ENCODE results near the gene TRIM38. TPM values are rescaled to one million over a fixed set of nuclear protein-coding genes. Genes with fewer than 3 reads are reported as not detected.
"Not testable (repeated sequence)": the region's sequence is repeated elsewhere in the genome, so short reads cannot be mapped to it uniquely, and the experiment has no call there.

Gene TRIM38
- polyA plus RNA-seq, 1 donor, result 14.1 TPM

DNA sequence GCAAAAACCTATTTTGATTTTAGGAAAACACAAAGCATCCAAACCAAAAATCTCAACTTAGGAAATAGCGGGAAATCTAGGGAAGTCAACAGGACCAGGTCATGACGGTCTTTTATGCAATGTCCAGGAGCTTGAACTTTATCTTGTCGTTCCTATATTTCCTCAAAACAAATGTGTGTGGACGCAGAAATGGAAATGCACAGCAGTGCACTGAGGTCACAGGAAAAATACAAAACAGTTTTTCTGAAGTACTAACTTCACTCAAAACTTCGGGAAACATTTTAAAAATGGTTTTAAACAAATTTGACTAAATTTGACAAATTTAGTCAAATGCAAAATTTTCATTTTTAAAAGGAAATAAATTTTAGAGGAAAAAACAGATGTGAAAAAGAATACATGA lies 26.6 kb upstream of the TRIM38 start:
- no peak for DNase-seq

DNA sequence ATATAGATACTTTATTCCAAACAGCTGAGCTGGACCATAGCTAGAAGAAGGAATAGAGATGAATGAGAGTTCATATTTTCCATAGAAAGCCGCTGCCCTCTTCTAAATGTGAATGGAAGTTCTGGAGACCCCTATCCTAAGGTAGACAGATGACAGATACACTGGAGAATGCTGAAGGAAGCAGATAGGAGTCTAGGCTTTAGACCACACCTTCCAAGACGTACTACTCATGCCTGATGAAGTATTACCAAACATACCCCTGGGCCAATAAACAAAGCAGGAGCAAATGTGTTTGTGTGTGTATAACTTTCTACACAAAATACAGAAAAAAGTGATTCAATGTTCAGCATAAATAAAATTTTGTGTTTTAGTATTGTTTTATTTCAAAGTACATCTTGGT lies 23.0 kb upstream of the TRIM38 start:
- no peak for DNase-seq

DNA sequence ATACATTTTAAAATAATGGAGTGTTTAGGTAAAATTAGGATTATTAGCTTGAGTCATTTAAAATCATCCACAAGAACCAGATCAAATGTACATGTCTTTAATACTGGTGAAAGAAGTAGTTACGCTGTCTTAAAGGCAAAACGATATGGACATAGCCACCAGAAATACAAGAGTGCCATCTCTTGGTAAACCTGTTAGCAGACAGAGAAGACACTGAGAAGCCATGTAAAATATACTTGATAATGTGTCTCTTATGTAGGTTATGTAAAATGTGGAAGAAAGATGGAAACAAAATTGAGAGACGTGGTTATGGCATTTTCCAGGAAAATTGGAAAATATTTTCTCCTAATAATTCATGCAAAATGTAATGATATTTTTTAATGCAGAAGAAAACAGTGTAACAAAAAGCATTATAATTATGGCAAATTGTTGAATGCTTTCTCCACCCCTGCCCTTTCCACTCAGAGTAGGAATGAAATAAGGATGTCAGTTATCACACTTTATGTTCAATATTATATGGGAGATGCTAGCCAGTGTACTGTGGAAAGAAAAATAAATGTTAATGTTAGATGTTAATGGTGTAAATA lies 19.9 kb upstream of the TRIM38 start:
- peak; percentile 35 for DNase-seq

DNA sequence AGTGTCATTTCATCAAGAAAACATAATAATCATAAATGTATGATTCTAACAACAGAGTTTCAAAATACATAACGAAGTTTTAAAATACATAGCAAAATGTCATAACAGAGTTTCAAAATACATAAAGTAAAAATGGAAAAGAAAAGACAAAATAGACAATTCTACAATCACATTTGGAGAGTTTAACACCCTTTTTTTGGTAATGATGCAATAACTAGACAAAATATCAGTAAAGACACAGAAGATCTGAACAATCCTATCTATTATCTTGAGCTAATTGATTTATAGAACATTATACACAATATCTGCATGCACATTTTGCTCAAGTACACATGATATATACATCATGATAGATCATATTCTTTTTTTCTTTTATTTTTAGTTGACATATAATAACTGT lies 18.7 kb upstream of the TRIM38 start:
- no peak for DNase-seq

DNA sequence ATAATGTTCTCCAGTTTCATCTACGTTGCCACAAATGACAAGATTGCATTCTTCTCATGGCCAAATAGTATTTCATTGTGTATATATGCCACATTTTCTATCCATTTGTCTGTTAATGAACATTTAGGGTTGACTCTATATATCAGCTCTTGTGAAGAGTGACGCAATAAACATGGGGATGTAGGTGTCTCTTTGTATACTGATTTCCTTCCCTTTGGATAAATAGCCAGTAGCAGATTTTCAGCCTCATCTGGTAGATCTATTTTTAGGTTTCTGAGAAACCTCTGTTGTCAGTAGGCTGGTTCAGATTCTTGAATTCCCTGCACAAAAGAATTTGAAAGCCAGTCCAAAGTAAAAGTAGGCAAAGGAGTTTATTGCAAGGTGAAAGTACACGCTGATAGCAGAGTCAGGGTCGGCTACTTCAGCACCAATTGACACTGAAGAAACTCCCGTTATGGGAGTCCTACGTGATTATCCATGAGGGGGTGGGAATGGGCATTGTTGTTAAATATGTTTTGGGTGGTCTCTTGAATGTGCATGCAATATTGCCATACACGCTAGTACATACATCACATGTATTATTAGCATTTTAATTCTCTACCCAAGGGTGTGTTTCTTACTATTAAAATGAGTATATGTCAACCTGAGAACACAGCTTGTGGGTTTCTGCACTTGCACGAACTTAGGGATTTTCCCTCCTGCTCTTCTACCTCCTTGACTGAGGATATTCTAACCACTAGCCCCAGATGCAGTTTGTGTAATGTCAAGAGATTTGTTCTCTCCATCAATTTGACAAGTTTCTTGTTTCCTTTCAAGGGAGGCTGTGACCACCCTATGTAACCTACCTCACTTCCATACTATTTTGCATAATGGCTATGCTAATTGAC lies 17.7 kb upstream of the TRIM38 start:
- DNase-seq, result no peak

DNA sequence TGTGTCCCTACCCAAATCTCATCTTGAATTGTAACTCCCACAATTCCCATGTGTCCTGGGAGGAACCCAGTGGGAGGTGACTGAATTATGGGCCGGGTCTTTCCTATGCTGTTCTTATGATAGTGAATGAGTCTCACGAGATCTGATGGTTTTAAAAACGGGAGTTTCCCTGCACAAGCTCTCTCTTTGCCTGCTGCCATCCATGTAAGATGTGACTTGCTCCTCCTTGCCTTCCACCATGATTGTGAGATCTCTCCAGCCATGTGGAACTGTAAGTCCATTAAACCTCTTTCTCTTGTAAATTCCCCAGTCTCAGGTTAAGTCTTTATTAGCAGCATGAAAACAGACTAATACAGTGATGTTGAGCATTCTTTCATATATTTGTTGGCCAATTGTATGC lies 16.9 kb upstream of the TRIM38 start:
- DNase-seq, result not testable (repeated sequence)

DNA sequence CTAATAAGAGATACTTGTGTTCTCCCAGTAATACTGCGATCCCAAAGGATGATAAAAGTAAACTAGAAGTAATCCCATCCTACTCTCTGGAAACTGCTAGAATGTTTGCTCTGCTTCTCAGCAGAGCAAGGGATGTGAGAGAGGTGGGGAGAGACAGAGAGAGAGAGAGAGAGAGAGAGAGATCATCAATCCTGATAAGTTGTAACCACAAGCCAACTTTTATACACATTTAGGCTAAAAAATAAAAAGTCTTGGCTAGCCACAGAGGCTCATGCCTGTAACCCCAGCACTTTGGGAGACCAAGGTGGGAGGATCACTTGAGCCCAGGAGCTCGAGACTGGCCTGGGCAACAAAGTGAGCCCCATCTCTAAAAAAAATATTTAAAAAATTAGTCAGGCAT lies 16.0 kb upstream of the TRIM38 start:
- DNase-seq, result no peak

DNA sequence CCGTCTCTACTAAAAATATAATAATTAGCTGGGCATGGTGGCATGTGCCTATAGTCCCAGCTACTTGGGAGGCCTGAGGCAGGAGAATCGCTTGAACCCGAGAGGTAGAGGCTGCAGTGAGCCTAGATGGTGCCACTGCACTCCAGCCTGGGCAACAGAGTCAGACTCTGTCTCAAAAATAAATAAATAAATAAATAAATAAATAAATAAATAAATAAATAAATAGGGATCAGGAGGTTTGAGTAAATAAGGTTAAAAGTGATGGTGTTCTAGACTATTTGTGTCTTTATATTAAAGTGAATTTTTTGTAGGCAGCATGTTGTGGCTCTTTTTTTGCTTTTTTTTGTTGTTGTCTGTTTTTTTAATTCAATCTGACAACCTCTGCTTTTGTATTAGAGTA lies 15.1 kb upstream of the TRIM38 start:
- not testable (repeated sequence) for DNase-seq

DNA sequence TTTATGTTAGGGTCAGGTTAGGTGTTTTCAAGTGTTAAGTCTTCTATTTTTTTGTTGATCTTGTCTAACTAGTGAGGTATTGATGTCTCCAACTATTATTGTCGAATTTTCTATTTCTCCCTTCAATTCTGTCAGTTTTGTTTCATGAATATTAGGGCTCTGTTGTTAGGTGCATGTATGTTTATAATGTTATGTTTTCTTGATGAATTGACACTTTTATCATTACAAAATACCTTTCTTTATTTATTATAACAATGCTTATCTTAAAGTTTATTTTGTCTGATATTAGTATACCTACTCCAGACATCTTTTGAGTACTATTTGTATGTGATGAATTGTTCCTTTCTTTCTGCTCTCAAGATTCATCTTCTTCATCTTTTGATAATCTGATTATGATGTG lies 12.9 kb upstream of the TRIM38 start:
- DNase-seq, result no peak

DNA sequence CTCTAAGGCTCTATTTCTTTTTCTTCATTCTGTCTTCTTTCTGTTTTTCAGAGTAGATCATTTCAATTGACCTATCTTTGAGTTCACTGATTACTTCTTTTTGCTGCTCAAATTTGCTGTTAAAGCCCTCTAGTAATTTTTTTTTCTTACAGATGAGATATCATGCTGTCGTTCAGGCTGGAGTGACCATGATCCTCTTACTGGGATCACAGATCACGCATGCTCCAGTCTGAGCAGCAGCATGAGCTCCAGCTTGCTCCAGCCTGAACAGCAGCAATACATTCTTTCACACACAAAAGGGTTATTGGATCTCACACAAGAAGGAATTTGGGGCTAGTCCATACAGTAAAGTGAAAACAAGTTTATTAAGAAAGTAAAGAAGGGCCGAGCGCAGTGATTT lies 12.3 kb upstream of the TRIM38 start:
- DNase-seq, result no peak

DNA sequence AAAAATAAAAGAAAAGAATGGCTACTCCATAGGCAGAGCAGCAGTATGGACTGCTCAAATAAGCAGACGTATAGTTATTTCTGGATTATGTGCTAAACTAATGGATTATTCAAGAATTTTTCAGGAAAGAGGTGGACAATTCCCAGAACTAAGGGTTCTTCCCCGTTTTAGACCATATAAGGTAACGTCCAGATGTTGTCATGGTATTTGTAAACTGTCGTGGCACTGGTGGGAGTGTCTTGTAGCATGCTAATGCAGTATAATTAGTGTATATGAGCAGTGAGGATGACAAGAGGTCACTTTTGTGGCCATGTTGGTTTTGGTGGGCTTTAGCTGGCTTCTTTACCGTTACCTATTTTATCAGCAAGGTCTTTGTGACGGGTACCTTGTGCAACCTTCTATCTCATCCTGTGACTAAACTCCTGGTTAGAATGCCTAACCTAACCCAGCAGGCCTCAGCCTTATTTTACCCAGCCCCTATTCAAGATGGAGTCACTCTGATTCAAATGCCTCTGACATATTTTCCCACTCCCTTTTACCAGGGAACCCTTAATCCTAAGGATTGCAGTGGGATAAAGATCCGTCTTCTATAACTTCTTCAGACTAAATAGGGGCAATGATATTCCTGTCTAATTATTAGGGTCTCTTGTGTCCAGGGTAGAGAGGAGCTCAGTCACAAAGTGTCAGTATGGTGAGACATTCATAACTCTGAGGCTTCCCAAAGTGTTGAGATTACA lies 11.1 kb upstream of the TRIM38 start:
- DNase-seq, result no peak

DNA sequence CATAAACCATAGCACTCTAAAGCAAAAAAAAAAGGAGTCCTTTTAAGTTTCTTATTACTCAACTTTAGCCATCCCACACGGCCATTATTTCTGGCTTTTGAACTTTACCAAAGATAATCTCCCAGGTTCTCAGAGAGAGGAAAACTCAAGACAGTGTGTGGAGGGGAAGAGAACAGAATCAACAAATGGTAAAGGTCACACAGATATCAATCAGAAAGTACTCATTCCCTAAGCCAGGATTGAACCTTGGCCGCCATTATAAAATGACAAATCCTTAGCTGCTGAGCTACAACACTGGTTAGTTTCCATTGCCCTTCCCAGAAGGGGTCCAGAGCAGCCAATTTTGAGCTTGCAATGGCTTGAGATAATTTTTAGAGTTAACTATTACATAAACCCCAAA lies 10.1 kb upstream of the TRIM38 start:
- DNase-seq, result no peak

DNA sequence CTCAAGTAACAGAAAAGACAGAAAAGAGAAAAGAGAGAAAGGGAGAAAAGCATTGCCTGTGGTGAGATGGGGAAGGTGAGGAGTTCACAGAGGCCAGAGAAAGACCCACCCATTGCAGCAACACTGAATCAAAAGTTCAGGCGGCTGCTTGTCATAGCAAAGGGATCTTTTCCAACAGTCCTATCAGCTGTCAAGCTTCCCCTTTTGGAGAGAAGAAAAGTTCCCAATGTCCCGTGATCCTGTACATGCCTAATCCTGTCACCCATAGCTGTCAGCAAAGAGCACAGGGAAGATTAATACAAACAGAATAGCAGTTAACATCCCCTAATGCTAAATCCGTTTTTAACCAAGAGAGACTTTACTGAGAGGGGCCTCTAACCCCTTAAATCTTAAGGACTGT lies 8.9 kb upstream of the TRIM38 start:
- no peak for DNase-seq

DNA sequence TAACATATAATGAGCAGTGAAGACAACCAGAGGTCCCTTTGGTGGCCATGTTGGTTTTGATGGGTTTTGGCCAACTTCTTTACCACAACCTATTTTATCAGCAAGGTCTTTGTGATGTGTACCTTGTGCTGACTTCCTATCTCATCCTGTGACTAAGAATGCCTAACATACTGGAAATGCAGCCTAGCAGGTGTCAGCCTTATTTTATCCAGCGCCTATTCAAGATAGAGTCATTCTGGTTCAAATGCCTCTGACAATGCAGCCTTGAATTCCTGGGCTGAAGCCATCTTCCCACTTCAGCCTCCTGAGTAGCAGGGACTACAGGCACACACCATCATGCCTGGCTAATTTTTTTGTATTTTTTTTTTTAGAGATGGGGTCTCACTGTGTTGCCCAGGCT lies 7.8 kb upstream of the TRIM38 start:
- no peak for DNase-seq

DNA sequence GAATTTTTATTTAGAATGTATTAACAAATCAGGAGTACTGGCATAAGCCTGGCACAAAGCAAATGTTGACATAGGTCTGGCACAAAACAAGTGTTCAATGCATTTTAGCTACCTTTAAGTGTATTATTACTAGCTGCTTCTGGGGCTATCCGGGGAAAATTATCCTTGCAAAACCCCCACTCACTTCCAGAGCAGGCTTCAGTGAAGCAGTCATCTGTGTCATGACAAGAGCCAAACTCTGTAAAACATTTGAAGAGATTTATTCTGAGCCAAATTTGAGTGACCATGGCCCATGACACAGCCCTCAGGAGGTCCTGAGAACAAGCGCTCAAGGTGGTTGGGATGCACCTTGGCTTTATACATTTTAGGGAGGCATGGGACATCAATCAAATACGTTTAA lies 6.4 kb upstream of the TRIM38 start:
- no peak for DNase-seq

DNA sequence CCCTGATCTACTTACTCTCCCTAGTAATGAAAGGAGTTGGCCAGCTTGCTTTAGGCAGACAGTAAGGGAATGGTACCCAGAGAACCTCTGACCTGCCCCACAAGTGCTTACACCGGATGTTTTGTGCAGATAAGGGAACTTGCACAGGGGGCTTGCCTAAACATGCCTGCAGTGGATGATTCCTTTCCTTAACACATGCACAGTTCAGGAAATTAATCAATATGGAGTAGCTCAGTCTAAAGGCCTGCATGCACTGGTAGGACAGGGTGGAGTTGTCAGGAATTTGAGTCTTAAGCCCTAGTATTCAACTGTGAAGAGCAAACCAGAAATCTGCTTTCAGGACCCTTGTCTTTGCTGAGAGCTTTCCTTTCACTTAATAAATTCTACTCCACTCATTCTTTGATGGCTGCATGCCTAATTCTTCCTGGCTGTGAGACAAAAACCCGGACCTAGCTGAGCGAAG lies 3.9 kb upstream of the TRIM38 start:
- DNase-seq, result no peak

DNA sequence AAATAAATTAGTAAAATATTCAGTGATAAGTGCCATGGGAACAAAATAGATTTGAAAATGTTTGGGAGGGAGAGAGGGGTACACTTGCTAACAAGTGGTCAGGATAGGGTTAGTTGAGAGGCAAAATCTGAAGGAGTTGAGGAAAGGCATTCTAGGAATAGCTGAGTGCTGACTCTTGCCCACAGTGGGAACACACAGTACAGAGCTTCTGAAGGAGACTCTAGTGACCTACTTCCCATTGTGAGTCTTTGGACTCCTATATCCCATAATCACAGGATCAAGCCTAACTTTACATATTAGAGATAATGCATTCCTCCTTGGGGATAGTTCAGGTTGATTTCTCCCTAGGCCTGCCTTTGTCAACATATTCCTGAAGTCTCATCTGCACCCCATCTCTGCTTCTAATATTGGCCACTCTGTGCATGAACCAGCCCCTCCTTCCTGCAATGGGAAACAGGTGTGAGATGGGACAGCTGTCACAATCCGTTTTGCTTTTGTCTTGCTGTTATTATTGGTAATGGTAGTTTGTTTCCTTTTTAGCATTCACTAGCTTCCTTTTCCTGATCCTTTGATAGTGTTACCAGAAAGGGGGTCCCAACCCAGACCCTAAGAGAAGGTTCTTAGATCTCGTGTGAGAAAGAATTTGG lies 2.6 kb upstream of the TRIM38 start:
- no peak for DNase-seq

DNA sequence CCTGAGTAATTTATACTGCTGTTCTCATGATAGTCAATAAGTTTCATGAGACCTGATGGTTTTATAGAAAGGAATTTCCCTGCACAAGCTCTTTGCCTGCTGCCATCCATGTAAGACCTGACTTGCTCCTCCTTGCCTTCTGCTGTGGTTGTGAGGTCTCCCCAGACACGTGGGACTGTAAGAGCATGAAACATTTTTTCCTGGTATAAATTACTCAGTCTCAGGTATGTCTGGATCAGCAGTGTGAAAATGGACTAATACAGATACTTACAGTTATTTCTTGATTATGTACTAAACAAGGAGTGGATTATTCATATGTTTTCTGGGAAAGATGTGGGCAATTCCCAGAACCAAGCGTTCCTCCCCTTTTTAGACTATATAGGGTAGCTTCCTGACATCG lies 1.9 kb upstream of the TRIM38 start:
- no peak for DNase-seq

DNA sequence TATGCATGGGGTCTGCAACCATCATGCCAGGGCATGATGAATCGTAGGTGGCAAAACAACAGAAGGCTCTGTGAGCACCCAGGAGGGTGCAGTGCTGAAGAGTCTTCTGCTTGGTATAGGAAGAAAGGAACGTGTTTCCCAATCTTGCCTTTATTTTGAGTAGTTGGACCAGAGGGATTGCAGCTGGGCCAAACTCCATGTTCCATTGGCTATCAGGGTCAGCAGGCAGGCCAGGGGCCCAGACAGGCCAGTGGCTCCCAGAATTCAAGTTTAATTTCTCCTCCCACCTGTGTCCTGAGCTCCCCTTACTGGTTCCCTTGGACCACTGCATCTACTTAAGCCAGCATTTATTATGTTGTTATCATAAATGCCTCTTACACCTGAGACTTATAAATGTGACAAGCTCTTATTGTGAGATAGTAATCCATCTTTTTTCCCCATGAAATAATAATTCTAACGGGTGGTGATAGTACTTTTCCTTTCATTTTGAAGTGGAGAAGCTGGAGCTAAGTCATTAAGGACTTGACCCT lies 918 bp upstream of the TRIM38 start:
- no peak for DNase-seq

DNA sequence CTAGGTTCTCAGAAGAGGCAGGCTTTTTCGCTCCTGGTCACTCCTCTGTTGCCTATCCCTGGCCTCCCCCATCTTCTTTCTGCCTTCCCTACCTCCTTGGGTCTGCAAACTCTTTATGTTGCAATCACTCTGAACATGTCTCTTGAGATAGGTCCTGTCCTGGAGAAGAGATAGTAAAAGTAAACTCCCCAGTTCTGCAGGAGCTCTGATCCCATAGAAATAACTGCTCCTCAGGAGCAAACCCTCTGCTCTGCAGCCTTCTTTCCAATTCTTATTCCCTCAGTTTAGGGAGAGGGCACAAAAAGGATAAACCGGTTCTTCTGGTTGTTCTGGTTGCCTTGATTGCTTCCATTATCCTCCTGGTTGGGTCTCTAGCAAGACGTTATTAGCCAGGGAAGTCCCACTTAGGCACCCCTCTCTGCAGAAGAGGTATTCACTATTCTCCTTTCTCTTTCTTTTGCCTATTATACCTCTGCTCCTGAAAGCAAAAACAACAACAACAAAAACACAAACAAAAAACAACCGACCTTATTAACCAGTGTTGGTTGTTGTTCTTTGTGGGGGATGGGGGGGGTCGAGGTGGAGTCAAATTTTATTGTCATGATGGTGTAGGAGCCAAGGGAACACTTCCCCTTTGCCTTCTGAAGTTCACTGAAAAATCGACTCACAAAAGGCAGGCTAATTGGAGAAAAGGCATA lies 973 bp downstream of the TRIM38 start:
- peak; percentile 57 for DNase-seq

DNA sequence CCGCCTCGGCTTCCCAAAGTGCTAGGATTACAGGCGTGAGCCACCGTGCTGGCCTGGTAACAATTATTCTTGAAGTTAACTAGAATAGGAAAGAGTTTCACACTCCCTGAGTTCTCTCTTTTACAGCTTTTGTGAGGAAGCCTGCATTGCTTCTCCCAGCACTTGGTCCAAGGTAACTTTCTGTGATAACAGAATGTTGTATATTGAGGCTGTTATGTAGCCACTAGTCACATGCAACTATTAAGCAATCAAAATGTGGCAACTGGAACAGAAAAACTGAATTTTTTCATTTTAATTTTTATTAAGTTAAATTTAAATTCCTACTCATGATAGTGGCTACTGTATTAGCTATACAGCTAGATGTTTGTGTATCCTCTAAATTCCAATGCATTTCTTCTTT lies 2.5 kb downstream of the TRIM38 start:
- DNase-seq, result no peak

DNA sequence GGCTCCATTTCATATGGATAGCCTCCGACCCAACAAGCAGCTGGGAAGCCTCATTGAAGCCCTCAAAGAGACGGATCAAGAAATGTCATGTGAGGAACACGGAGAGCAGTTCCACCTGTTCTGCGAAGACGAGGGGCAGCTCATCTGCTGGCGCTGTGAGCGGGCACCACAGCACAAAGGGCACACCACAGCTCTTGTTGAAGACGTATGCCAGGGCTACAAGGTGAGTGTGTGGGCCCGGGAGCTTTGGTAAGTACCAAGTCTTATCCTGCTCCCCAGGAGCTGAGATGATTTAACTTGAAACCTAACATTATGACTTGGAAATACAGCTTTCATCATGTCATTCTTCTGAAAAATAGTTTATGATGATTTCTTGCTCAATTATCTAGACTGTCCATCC lies 4.1 kb downstream of the TRIM38 start:
- DNase-seq, result no peak

Measured in left kidney (tissue), 2 donors.